ENCODE results near the gene LIPG. TPM values are rescaled to one million over a fixed set of nuclear protein-coding genes. Genes with fewer than 3 reads are reported as not detected.

The LIPG gene
- polyA plus RNA-seq, 1 donor (not counting 4 experiments of a cell fraction or from before 2014, with no cell fraction given): 241 TPM

- Histone ChIP-seq H2AFZ (ENCODE audit: control insufficient read depth, low read length) (no peak overlapping the region), H3K4me2 (ENCODE audit: control insufficient read depth, extremely low read depth, insufficient read depth, low read depth, low read length) (no peak overlapping the region), H3K9me3 (ENCODE audit: control insufficient read depth, low read depth, low read length) (no peaks in the 10 kb centered on the region), H4K20me1 (ENCODE audit: control insufficient read depth, extremely low read depth, insufficient read depth, low read length) (no peaks in the 10 kb centered on the region), H3K9ac (ENCODE audit: control insufficient read depth, extremely low read depth, insufficient read depth, low read length) (no peak overlapping the region), H3K9me1 (ENCODE audit: control insufficient read depth, extremely low read depth, insufficient read depth, low read length) (no peaks in the 10 kb centered on the region), H3K4me1 (ENCODE audit: control insufficient read depth, extremely low read depth, insufficient read depth, low read length) (peaks cover 42% of the 10 kb centered on the region), H3K27ac (ENCODE audit: control insufficient read depth, insufficient read depth, low read length) (no peak overlapping the region), H3K27me3 (ENCODE audit: control insufficient read depth, extremely low read depth, insufficient read depth, low read length) (no peaks in the 10 kb centered on the region), H3K79me2 (ENCODE audit: control insufficient read depth, insufficient read depth, low read length) (no peaks in the 10 kb centered on the region), H3K4me3 (ENCODE audit: control insufficient read depth in 2 of 3, extremely low read depth in 1 of 3, insufficient read depth in 2 of 3, low read depth in 1 of 3, low read length in 3 of 3) (no peak overlapping the region), H3K36me3 (ENCODE audit: control insufficient read depth in 2 of 2, extremely low read depth in 1 of 2, insufficient read depth in 2 of 2, low read length in 2 of 2) (no peaks in the 10 kb centered on the region)
- DNase-seq (ENCODE audit: low read depth, low spot score): peak; percentile 41
- dilution Hi-C loops (cut with MboI; ENCODE audit: extremely low pct_ligation_motif_present, low sequenced_read_pairs): no loop called here
- TF ChIP-seq CTCF (optimal IDR thresholded peaks at IDR 0.05 in 1 of 3, IDR thresholded peaks at IDR 0.05 in 1 of 3, conservative IDR thresholded peaks at IDR 0.05 in 1 of 3; ENCODE audit: extremely low read depth in 1 of 3, insufficient read depth in 2 of 3, low read length in 3 of 3): peak in 1 of 3 experiments; percentile 22
- TF ChIP-seq EZH2 (IDR thresholded peaks at IDR 0.05; ENCODE audit: low read length): no peak
- FAIRE-seq: peak; percentile 97
Observed at GRCh38 chr18:49619801-49620200, 57.9 kb downstream of the LIPG start.

GRCh38 chr18:49621301-49621700 lies 59.4 kb downstream of the LIPG start:
- no peak for TF ChIP-seq CTCF (optimal IDR thresholded peaks at IDR 0.05 in 1 of 3, IDR thresholded peaks at IDR 0.05 in 1 of 3, conservative IDR thresholded peaks at IDR 0.05 in 1 of 3; ENCODE audit: extremely low read depth in 1 of 3, insufficient read depth in 2 of 3, low read length in 3 of 3)
- no peak for TF ChIP-seq EZH2 (IDR thresholded peaks at IDR 0.05; ENCODE audit: low read length)
- no peaks in the 10 kb centered on the region for H3K36me3 ChIP-seq (ENCODE audit: control insufficient read depth in 2 of 2, extremely low read depth in 1 of 2, insufficient read depth in 2 of 2, low read length in 2 of 2)
- H3K9me1 ChIP-seq (ENCODE audit: control insufficient read depth, extremely low read depth, insufficient read depth, low read length): no peaks in the 10 kb centered on the region
- FAIRE-seq: peak; percentile 57
- dilution Hi-C loops (cut with MboI; ENCODE audit: extremely low pct_ligation_motif_present, low sequenced_read_pairs): no loop called here
- peak overlapping the region; percentile 53 for H2AFZ ChIP-seq (ENCODE audit: control insufficient read depth, low read length)
- H3K4me1 ChIP-seq (ENCODE audit: control insufficient read depth, extremely low read depth, insufficient read depth, low read length): peaks cover 42% of the 10 kb centered on the region
- peak overlapping the region; percentile 18 for H3K4me2 ChIP-seq (ENCODE audit: control insufficient read depth, extremely low read depth, insufficient read depth, low read depth, low read length)
- H3K27ac ChIP-seq (ENCODE audit: control insufficient read depth, insufficient read depth, low read length): peak overlapping the region; percentile 8
- DNase-seq (ENCODE audit: low read depth, low spot score): no peak
- H3K79me2 ChIP-seq (ENCODE audit: control insufficient read depth, insufficient read depth, low read length): no peaks in the 10 kb centered on the region
- no peaks in the 10 kb centered on the region for H4K20me1 ChIP-seq (ENCODE audit: control insufficient read depth, extremely low read depth, insufficient read depth, low read length)
- no peak overlapping the region for H3K4me3 ChIP-seq (ENCODE audit: control insufficient read depth in 2 of 3, extremely low read depth in 1 of 3, insufficient read depth in 2 of 3, low read depth in 1 of 3, low read length in 3 of 3)
- no peak overlapping the region for H3K9ac ChIP-seq (ENCODE audit: control insufficient read depth, extremely low read depth, insufficient read depth, low read length)
- H3K9me3 ChIP-seq (ENCODE audit: control insufficient read depth, low read depth, low read length): no peaks in the 10 kb centered on the region
- no peaks in the 10 kb centered on the region for H3K27me3 ChIP-seq (ENCODE audit: control insufficient read depth, extremely low read depth, insufficient read depth, low read length)

Data from keratinocyte (primary cell).